ENCODE data around the gene GYS2.

- TF ChIP-seq, protein P1, sequence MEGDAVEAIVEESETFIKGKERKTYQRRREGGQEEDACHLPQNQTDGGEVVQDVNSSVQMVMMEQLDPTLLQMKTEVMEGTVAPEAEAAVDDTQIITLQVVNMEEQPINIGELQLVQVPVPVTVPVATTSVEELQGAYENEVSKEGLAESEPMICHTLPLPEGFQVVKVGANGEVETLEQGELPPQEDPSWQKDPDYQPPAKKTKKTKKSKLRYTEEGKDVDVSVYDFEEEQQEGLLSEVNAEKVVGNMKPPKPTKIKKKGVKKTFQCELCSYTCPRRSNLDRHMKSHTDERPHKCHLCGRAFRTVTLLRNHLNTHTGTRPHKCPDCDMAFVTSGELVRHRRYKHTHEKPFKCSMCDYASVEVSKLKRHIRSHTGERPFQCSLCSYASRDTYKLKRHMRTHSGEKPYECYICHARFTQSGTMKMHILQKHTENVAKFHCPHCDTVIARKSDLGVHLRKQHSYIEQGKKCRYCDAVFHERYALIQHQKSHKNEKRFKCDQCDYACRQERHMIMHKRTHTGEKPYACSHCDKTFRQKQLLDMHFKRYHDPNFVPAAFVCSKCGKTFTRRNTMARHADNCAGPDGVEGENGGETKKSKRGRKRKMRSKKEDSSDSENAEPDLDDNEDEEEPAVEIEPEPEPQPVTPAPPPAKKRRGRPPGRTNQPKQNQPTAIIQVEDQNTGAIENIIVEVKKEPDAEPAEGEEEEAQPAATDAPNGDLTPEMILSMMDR (IDR thresholded peaks at IDR 0.05) = no peak
- TF ChIP-seq POLR2A (IDR thresholded peaks at IDR 0.05) = no peak
Observed at GRCh38 chr12:21568115-21568514, 36.5 kb downstream of the GYS2 start.
